Skeletal muscle satellite cell (primary cell): ENCODE data around the gene PPP2R2B.
"Not testable (repeated sequence)": the region's sequence is repeated elsewhere in the genome, so short reads cannot be mapped to it uniquely, and the experiment has no call there.

ENCODE experiments used
- H3K27me3 ChIP-seq: 2 replicates; pipeline ENCODE4 v1.7.0; 2013; ENCODE audit warnings: low read length; ENCODE audit not compliant: control insufficient read depth, insufficient read depth
- H3K36me3 ChIP-seq: 2 replicates; pipeline ENCODE4 v1.7.0; 2013; ENCODE audit warnings: mild to moderate bottlenecking, control low read depth, low read length; ENCODE audit not compliant: insufficient read depth
- H3K4me1 ChIP-seq: 2 replicates; pipeline ENCODE4 v1.7.0; 2013; ENCODE audit warnings: low read length; ENCODE audit not compliant: control insufficient read depth, insufficient read depth
- H3K4me2 ChIP-seq: 2 replicates; pipeline ENCODE4 v1.7.0; 2013; ENCODE audit warnings: mild to moderate bottlenecking, low read length
- H3K4me3 ChIP-seq: 2 replicates; pipeline ENCODE4 v1.7.0; 2013; ENCODE audit warnings: low read length
- H3K9ac ChIP-seq: 2 replicates; pipeline ENCODE4 v1.7.0; 2013; ENCODE audit warnings: mild to moderate bottlenecking, low read depth, low read length, moderate library complexity
- H3K9me3 ChIP-seq: replicated peaks from 2 replicates; pipeline ENCODE4 v1.7.0; 2013; ENCODE audit warnings: mild to moderate bottlenecking, control low read depth, low read length

PPP2R2B gene

GRCh38 chr5:146618434-146618833, 260.1 kb downstream of the PPP2R2B start:
- no peaks in the 10 kb centered on the region for H3K4me1 ChIP-seq
- no peaks in the 10 kb centered on the region for H3K9me3 ChIP-seq
- no peak overlapping the region for H3K9ac ChIP-seq
- no peak overlapping the region for H3K4me3 ChIP-seq
- H3K36me3 ChIP-seq = no peaks in the 10 kb centered on the region
- no peak overlapping the region for H3K4me2 ChIP-seq
- no peaks in the 10 kb centered on the region for H3K27me3 ChIP-seq

GRCh38 chr5:146609731-146610130, 268.8 kb downstream of the PPP2R2B start:
- H3K4me2 ChIP-seq, H3K36me3 ChIP-seq, H3K4me1 ChIP-seq, H3K4me3 ChIP-seq, H3K27me3 ChIP-seq, H3K9me3 ChIP-seq, H3K9ac ChIP-seq: not testable (repeated sequence)

- Histone ChIP-seq H3K4me2 (no peak overlapping the region), H3K4me1 (no peaks in the 10 kb centered on the region), H3K36me3 (no peaks in the 10 kb centered on the region), H3K9me3 (no peaks in the 10 kb centered on the region), H3K9ac (no peak overlapping the region), H3K4me3 (no peak overlapping the region), H3K27me3 (no peaks in the 10 kb centered on the region)
These were observed 270.8 kb downstream of the PPP2R2B start for GRCh38 chr5:146607659-146608332.

DNA sequence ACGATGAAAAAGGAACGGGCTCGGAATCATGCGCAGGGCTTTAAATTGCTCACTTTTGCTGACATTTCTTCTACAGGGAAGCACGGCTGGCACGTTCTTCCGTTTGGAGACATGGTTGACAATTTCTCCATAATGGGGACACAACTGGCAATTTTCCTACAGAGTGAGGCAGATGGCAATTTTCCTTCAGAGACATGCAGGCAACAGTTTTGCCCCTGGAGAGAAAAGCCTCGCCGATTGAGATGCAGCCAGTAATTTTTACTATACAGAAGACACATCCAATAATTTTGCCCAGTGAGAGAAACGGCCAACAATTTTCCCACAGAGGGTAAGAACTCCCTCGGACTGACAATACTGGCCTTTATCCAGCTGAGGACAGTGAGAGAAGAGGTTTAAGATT, 271.7 kb downstream of the PPP2R2B start:
- no peak overlapping the region for H3K4me2 ChIP-seq
- no peak overlapping the region for H3K4me3 ChIP-seq
- H3K36me3 ChIP-seq = no peaks in the 10 kb centered on the region
- no peaks in the 10 kb centered on the region for H3K4me1 ChIP-seq
- H3K9me3 ChIP-seq = no peaks in the 10 kb centered on the region
- H3K9ac ChIP-seq = no peak overlapping the region
- no peaks in the 10 kb centered on the region for H3K27me3 ChIP-seq

- no peak overlapping the region for H3K4me2 ChIP-seq
- H3K9me3 ChIP-seq = no peaks in the 10 kb centered on the region
- no peak overlapping the region for H3K4me3 ChIP-seq
- no peak overlapping the region for H3K9ac ChIP-seq
- no peaks in the 10 kb centered on the region for H3K27me3 ChIP-seq
- H3K36me3 ChIP-seq = no peaks in the 10 kb centered on the region
- no peaks in the 10 kb centered on the region for H3K4me1 ChIP-seq
These were observed 278.2 kb downstream of the PPP2R2B start for GRCh38 chr5:146600376-146600775.

GRCh38 chr5:146599261-146599660, 279.3 kb downstream of the PPP2R2B start:
- Histone ChIP-seq H3K4me1 (no peaks in the 10 kb centered on the region), H3K9me3 (no peaks in the 10 kb centered on the region), H3K9ac (no peak overlapping the region), H3K27me3 (no peaks in the 10 kb centered on the region), H3K4me3 (no peak overlapping the region), H3K4me2 (no peak overlapping the region), H3K36me3 (no peaks in the 10 kb centered on the region)

- Histone ChIP-seq H3K27me3 (no peaks in the 10 kb centered on the region), H3K4me3 (no peak overlapping the region), H3K9me3 (no peaks in the 10 kb centered on the region), H3K4me2 (no peak overlapping the region), H3K4me1 (no peaks in the 10 kb centered on the region), H3K9ac (no peak overlapping the region), H3K36me3 (no peaks in the 10 kb centered on the region)
These were observed 283.5 kb downstream of the PPP2R2B start for GRCh38 chr5:146595088-146595487.

DNA sequence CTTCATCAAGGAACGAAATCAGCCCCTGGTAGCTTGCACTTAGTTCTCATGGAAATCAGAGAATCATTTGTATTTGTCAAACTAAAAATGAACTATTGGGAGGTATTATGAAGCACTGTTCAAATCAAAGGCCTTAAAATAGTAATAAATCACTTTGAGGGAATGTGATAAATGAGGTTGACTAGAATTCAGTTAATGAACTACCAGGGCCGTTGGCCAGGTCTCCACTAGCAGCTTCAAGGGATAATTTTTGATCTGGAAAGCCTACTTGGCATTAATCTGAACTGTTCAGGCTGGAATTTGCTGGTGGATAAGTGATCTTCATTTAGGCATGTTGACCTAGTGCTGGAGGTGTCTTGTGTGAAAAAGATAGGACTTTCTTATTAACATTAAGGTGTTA, 286.2 kb downstream of the PPP2R2B start:
- no peak overlapping the region for H3K9ac ChIP-seq
- no peaks in the 10 kb centered on the region for H3K27me3 ChIP-seq
- no peaks in the 10 kb centered on the region for H3K4me1 ChIP-seq
- H3K9me3 ChIP-seq = no peaks in the 10 kb centered on the region
- no peaks in the 10 kb centered on the region for H3K36me3 ChIP-seq
- no peak overlapping the region for H3K4me3 ChIP-seq
- H3K4me2 ChIP-seq = no peak overlapping the region

- Histone ChIP-seq H3K4me1 (no peaks in the 10 kb centered on the region), H3K9ac (no peak overlapping the region), H3K27me3 (no peaks in the 10 kb centered on the region), H3K4me3 (no peak overlapping the region), H3K36me3 (no peaks in the 10 kb centered on the region), H3K9me3 (no peaks in the 10 kb centered on the region), H3K4me2 (no peak overlapping the region)
These were observed 289.6 kb downstream of the PPP2R2B start for GRCh38 chr5:146589028-146589345.

DNA sequence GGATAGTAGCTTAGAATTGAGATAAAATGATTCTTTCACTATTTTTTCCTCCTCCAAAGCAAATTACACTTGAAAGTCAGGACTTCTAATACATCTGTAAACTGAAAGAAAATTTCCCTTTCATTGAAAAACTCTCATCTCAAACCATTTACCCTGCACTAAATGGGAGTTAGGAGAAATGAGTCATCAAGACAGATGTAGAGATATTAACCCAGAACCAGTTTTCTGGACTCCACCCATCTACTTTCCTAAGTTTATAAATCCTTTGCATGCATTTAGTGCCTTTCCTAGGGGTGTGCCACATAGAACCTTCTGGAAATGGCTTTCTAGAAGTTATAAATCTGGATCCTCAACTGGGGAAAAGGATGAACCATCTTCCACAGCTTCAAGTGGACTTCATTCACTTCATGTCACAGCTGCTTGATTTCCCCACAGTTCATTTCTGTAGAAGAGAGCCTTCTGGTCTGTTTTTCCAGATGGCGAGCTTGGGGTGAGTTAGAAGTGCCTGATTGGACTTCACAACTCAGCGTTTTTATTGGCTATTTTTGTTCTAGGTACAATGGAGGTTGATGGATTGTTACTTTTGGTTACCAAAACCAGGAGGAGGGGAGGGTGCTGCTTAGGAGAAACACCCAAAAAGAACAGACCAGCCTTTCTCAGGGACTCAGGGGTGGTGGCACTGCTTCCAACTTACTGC, 290.1 kb downstream of the PPP2R2B start:
- no peaks in the 10 kb centered on the region for H3K27me3 ChIP-seq
- H3K4me3 ChIP-seq = no peak overlapping the region
- no peaks in the 10 kb centered on the region for H3K9me3 ChIP-seq
- no peaks in the 10 kb centered on the region for H3K36me3 ChIP-seq
- no peak overlapping the region for H3K9ac ChIP-seq
- H3K4me1 ChIP-seq = no peaks in the 10 kb centered on the region
- no peak overlapping the region for H3K4me2 ChIP-seq

GRCh38 chr5:146586752-146587151, 291.8 kb downstream of the PPP2R2B start:
- Histone ChIP-seq H3K27me3 (no peaks in the 10 kb centered on the region), H3K4me3 (no peak overlapping the region), H3K4me1 (no peaks in the 10 kb centered on the region), H3K36me3 (no peaks in the 10 kb centered on the region), H3K9ac (no peak overlapping the region), H3K4me2 (no peak overlapping the region), H3K9me3 (no peaks in the 10 kb centered on the region)

DNA sequence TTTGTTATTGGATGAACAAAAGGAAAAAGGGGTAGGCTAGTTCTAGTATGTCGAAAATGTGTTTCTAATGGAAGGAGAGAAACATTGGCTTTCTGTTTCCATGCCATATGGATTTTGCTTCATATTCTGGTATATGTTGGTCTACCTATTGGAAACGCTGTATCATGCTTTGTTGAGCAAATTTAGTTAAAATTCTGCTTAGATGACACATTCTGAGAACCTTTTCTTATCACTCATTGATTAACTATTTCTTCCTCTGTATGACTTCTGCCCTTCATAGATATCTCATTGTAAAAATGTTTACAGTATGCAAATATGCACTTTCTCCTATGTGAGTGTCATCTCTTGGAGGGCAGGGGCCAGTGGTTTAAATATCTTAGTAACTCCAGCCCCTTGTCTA, 293.8 kb downstream of the PPP2R2B start:
- no peaks in the 10 kb centered on the region for H3K9me3 ChIP-seq
- H3K27me3 ChIP-seq = no peaks in the 10 kb centered on the region
- H3K9ac ChIP-seq = no peak overlapping the region
- no peak overlapping the region for H3K4me3 ChIP-seq
- no peaks in the 10 kb centered on the region for H3K36me3 ChIP-seq
- H3K4me1 ChIP-seq = no peaks in the 10 kb centered on the region
- no peak overlapping the region for H3K4me2 ChIP-seq
